Posterior vena cava (tissue), 2 donors: Measurements from ENCODE around the gene SPRYD4. TPM values are rescaled to one million over a fixed set of nuclear protein-coding genes. Genes with fewer than 3 reads are reported as not detected.
"Not testable (repeated sequence)": the region's sequence is repeated elsewhere in the genome, so short reads cannot be mapped to it uniquely, and the experiment has no call there.

Experiments
- DNase-seq: peaks from one replicate; pipeline ENCODE4 v3.0.0-alpha.2; 2020; ENCODE audit warnings: low spot score
- intact Hi-C, 2 donors: fragments of 100-400 bp; cut with DNase I; formaldehyde crosslinking; loops; one replicate each; pipeline versions ENCODE4 v1.14.1 to v1.14.2; 2022 to 2023
- total RNA-seq, 2 donors: library from RNA; stranded (reverse); fragmentation: NEBNext Ultra II Directional; extraction: Animal tissue kit (Norgen Biotek cat#: 25700); gene quantifications; one replicate each; pipeline ENCODE4 v1.2.1, GENCODE V29; 2021
- donor health status: DM: yes; HTN: yes; CAD: no.
- donor health status: DM: yes; HTN: yes; CAD: no.

The SPRYD4 gene
- total RNA-seq, 2 donors from 2014 or later = 1.7 to 2.3 TPM

GRCh38 chr12:56469007-56469930 is 891 bp downstream of the SPRYD4 start:
- DNase-seq = no peak
- intact Hi-C loops = loop anchor here in 1 of 2 donors (10.0 kb wide), 1 partner anchor 94 kb away; no protein-coding TSS in a partner anchor

GRCh38 chr12:56474389-56474788 is 6.0 kb downstream of the SPRYD4 start:
- no peak for DNase-seq
- intact Hi-C loops = no loop called here

- intact Hi-C loops = no loop called here
- DNase-seq = no peak
Observed at GRCh38 chr12:56476143-56476542, 7.8 kb downstream of the SPRYD4 start.

GRCh38 chr12:56476972-56477432 is 8.6 kb downstream of the SPRYD4 start:
- no peak for DNase-seq
- intact Hi-C loops = no loop called here

GRCh38 chr12:56477521-56478225 is 9.3 kb downstream of the SPRYD4 start:
- DNase-seq = no peak
- intact Hi-C loops = no loop called here

- intact Hi-C loops = no loop called here
- DNase-seq = no peak
Observed at GRCh38 chr12:56479625-56480024, 11.2 kb downstream of the SPRYD4 start.

- no peak for DNase-seq
- intact Hi-C loops = no loop called here
Observed at GRCh38 chr12:56484566-56484965, 16.2 kb downstream of the SPRYD4 start.

- intact Hi-C loops = no loop called here
- no peak for DNase-seq
Observed at GRCh38 chr12:56486694-56487093, 18.3 kb downstream of the SPRYD4 start.

GRCh38 chr12:56487448-56488040 is 19.2 kb downstream of the SPRYD4 start:
- intact Hi-C loops = no loop called here
- no peak for DNase-seq

GRCh38 chr12:56488041-56488955 is 19.9 kb downstream of the SPRYD4 start, which contains the start of gene GLS2:
GLS2 (minus strand) TSS chr12:56488161; CDS start chr12:56488118, 43 bp downstream.
- DNase-seq = peak; percentile 90
- intact Hi-C loops = no loop called here

GRCh38 chr12:56490360-56490759 is 22.0 kb downstream of the SPRYD4 start:
- intact Hi-C loops = no loop called here
- DNase-seq = no peak

GRCh38 chr12:56493409-56494105 is 25.2 kb downstream of the SPRYD4 start:
- DNase-seq = not testable (repeated sequence)

GRCh38 chr12:56494106-56494415 is 25.7 kb downstream of the SPRYD4 start:
- intact Hi-C loops, DNase-seq: not testable (repeated sequence)

More at GRCh38 chr12:56493409-56494105, 25.2 kb downstream of the SPRYD4 start:
- intact Hi-C loops = not testable (repeated sequence)

- DNase-seq, intact Hi-C loops: not testable (repeated sequence)
Observed at GRCh38 chr12:56494481-56494880, 26.1 kb downstream of the SPRYD4 start.

- intact Hi-C loops = not testable (repeated sequence)
- DNase-seq = peak; percentile 85
Observed at GRCh38 chr12:56496704-56497103, 28.3 kb downstream of the SPRYD4 start.

GRCh38 chr12:56498126-56498902 is 29.9 kb downstream of the SPRYD4 start:
- DNase-seq, intact Hi-C loops: not testable (repeated sequence)

- intact Hi-C loops, DNase-seq: not testable (repeated sequence)
Observed at GRCh38 chr12:56499452-56499851, 31.1 kb downstream of the SPRYD4 start.
